Measurements from ENCODE around the gene WBP4. TPM values are rescaled to one million over a fixed set of nuclear protein-coding genes. Genes with fewer than 3 reads are reported as not detected.

WBP4 gene
- total RNA-seq, 2 experiments from 2014 or later = 6.9 to 7.4 TPM

- Histone ChIP-seq H3K4me1 (ENCODE audit: insufficient read depth, low read length) (no peaks in the 10 kb centered on the region), H3K36me3 (ENCODE audit: insufficient read depth, low read length) (no peaks in the 10 kb centered on the region), H3K27ac (ENCODE audit: low read depth in 1 of 2, low read length in 2 of 2) (no peak overlapping the region), H3K27me3 (ENCODE audit: control insufficient read depth in 1 of 2, insufficient read depth in 2 of 2, low read length in 2 of 2) (no peaks in the 10 kb centered on the region), H3K4me3 (ENCODE audit: low read length) (no peak overlapping the region), H3K9me3 (ENCODE audit: control insufficient read depth in 1 of 2, insufficient read depth in 1 of 2, low read length in 2 of 2) (no peaks in the 10 kb centered on the region)
- H3K4me3 Mint-ChIP-seq = no peak overlapping the region
- peak; percentile 24 for TF ChIP-seq CTCF (IDR thresholded peaks at IDR 0.05)
- H3K9me3 Mint-ChIP-seq = no peaks in the 10 kb centered on the region
- ATAC-seq (ENCODE audit: poor library complexity) (peak; percentile 34), DNase-seq (peak in 2 of 14 experiments; percentile 39 to 44)
- H3K36me3 Mint-ChIP-seq (ENCODE audit: low read depth) = no peaks in the 10 kb centered on the region
- CTCF ChIA-PET = interaction anchor here (0.6 to 2.9 kb wide), 5 partner anchors 10 to 345 kb away, joined by 3 to 9 read pairs (median 4); partner anchors contain the start of gene ELF1
- no peaks in the 10 kb centered on the region for H3K27me3 Mint-ChIP-seq
- POLR2A ChIA-PET = interaction anchor here (1.8 kb wide), 1 partner anchor 11 kb away, joined by 8 read pairs; the partner anchor contains the start of gene ELF1
- H3K27ac Mint-ChIP-seq = no peak overlapping the region
- intact Hi-C loops (cut with DNase I, micrococcal nuclease) = no loop called here
- peaks cover 27% of the 10 kb centered on the region for H3K4me1 Mint-ChIP-seq (ENCODE audit: low read depth)
These were observed 31.7 kb upstream of the WBP4 start for GRCh38 chr13:41029629-41030028.

- ChIA-PET CTCF (interaction anchor here (0.6 to 1.5 kb wide), 2 partner anchors 22 kb away, joined by 3 to 5 read pairs; no protein-coding TSS in a partner anchor), POLR2A (interaction anchor here (1.0 kb wide), 1 partner anchor 13 kb away, joined by 3 read pairs; the partner anchor contains the start of gene ELF1)
- H3K4me1 Mint-ChIP-seq (ENCODE audit: low read depth) = peaks cover 19% of the 10 kb centered on the region
These were observed 28.5 kb upstream of the WBP4 start for GRCh38 chr13:41032691-41033376.

GRCh38 chr13:41034382-41034781 lies 26.9 kb upstream of the WBP4 start:
- ChIA-PET POLR2A (no interaction called here), CTCF (interaction anchor here (1.5 kb wide), 1 partner anchor 20 kb away, joined by 5 read pairs; no protein-coding TSS in a partner anchor)
- Mint-ChIP-seq H3K36me3 (ENCODE audit: low read depth) (no peaks in the 10 kb centered on the region), H3K9me3 (no peaks in the 10 kb centered on the region), H3K27ac (no peak overlapping the region), H3K4me3 (no peak overlapping the region), H3K27me3 (no peaks in the 10 kb centered on the region), H3K4me1 (ENCODE audit: low read depth) (peaks cover 15% of the 10 kb centered on the region)
- Histone ChIP-seq H3K36me3 (ENCODE audit: insufficient read depth, low read length) (no peaks in the 10 kb centered on the region), H3K9me3 (ENCODE audit: control insufficient read depth in 1 of 2, insufficient read depth in 1 of 2, low read length in 2 of 2) (no peaks in the 10 kb centered on the region), H3K4me3 (ENCODE audit: low read length) (no peak overlapping the region), H3K4me1 (ENCODE audit: insufficient read depth, low read length) (no peaks in the 10 kb centered on the region), H3K27ac (ENCODE audit: low read depth in 1 of 2, low read length in 2 of 2) (no peak overlapping the region), H3K27me3 (ENCODE audit: control insufficient read depth in 1 of 2, insufficient read depth in 2 of 2, low read length in 2 of 2) (no peaks in the 10 kb centered on the region)
- no peak for ATAC-seq (ENCODE audit: poor library complexity)
- no peak for TF ChIP-seq CTCF (IDR thresholded peaks at IDR 0.05)
- intact Hi-C loops (cut with DNase I, micrococcal nuclease) = no loop called here
- no peak for DNase-seq

More at GRCh38 chr13:41032691-41033376, 28.5 kb upstream of the WBP4 start:
- H3K9me3 Mint-ChIP-seq = no peaks in the 10 kb centered on the region
- no peak for TF ChIP-seq CTCF (IDR thresholded peaks at IDR 0.05)
- Histone ChIP-seq H3K27ac (ENCODE audit: low read depth in 1 of 2, low read length in 2 of 2) (no peak overlapping the region), H3K4me3 (ENCODE audit: low read length) (no peak overlapping the region), H3K4me1 (ENCODE audit: insufficient read depth, low read length) (no peaks in the 10 kb centered on the region), H3K27me3 (ENCODE audit: control insufficient read depth in 1 of 2, insufficient read depth in 2 of 2, low read length in 2 of 2) (no peaks in the 10 kb centered on the region), H3K9me3 (ENCODE audit: control insufficient read depth in 1 of 2, insufficient read depth in 1 of 2, low read length in 2 of 2) (no peaks in the 10 kb centered on the region), H3K36me3 (ENCODE audit: insufficient read depth, low read length) (no peaks in the 10 kb centered on the region)
- no peaks in the 10 kb centered on the region for H3K27me3 Mint-ChIP-seq
- no peak overlapping the region for H3K4me3 Mint-ChIP-seq
- H3K36me3 Mint-ChIP-seq (ENCODE audit: low read depth) = no peaks in the 10 kb centered on the region
- intact Hi-C loops (cut with DNase I, micrococcal nuclease) = no loop called here
- DNase-seq (peak in 1 of 14 experiments; percentile 33), ATAC-seq (ENCODE audit: poor library complexity) (no peak)
- H3K27ac Mint-ChIP-seq = no peak overlapping the region
